HG02642 (cell line): ENCODE measurements around the gene H2BK1.

ENCODE experiments used
- ATAC-seq: cut with Tn5 transposase; IDR thresholded peaks from one replicate; pipeline ENCODE4 v1.9.1; 2021; ENCODE audit warnings: mild to moderate bottlenecking; ENCODE audit not compliant: unreplicated experiment, poor library complexity

The H2BK1 gene

GRCh38 chr7:151207804-151208203 lies 2.5 kb downstream of the H2BK1 start:
- ATAC-seq: no peak

GRCh38 chr7:151207315-151207714 lies 3.0 kb downstream of the H2BK1 start:
- no peak for ATAC-seq

- no peak for ATAC-seq
Observed at GRCh38 chr7:151206914-151207313, 3.4 kb downstream of the H2BK1 start.

GRCh38 chr7:151205730-151206129 lies 4.6 kb downstream of the H2BK1 start:
- no peak for ATAC-seq

- ATAC-seq: no peak
Observed at GRCh38 chr7:151204383-151205032, 5.8 kb downstream of the H2BK1 start.

GRCh38 chr7:151202836-151203235 lies 7.5 kb downstream of the H2BK1 start:
- ATAC-seq: no peak

GRCh38 chr7:151201751-151202150 lies 8.5 kb downstream of the H2BK1 start:
- no peak for ATAC-seq

GRCh38 chr7:151201344-151201743 lies 8.9 kb downstream of the H2BK1 start:
- no peak for ATAC-seq

GRCh38 chr7:151198945-151199848 lies 11.1 kb downstream of the H2BK1 start:
- ATAC-seq: no peak

- ATAC-seq: no peak
Observed at GRCh38 chr7:151197932-151198331, 12.4 kb downstream of the H2BK1 start.

GRCh38 chr7:151195616-151196450 lies 14.5 kb downstream of the H2BK1 start:
- no peak for ATAC-seq

GRCh38 chr7:151194188-151194587 lies 16.1 kb downstream of the H2BK1 start:
- ATAC-seq: no peak

GRCh38 chr7:151193203-151193978 lies 16.9 kb downstream of the H2BK1 start:
- ATAC-seq: no peak

GRCh38 chr7:151192002-151192539 lies 18.2 kb downstream of the H2BK1 start:
- no peak for ATAC-seq

- no peak for ATAC-seq
Observed at GRCh38 chr7:151191544-151191943, 18.7 kb downstream of the H2BK1 start.

- ATAC-seq: no peak
Observed at GRCh38 chr7:151189038-151189437, 21.2 kb downstream of the H2BK1 start.

GRCh38 chr7:151188252-151188542 lies 22.1 kb downstream of the H2BK1 start:
- no peak for ATAC-seq

- no peak for ATAC-seq
Observed at GRCh38 chr7:151187409-151188251, 22.7 kb downstream of the H2BK1 start.
